Muscle layer of duodenum (tissue), 2 donors: ENCODE measurements around the gene ADSS1.

Experiments
- H3K27ac ChIP-seq: one replicate; pipeline ENCODE4 v1.7.0; 2013; ENCODE audit warnings: mild to moderate bottlenecking, low read length
- H3K27me3 ChIP-seq: one replicate; pipeline ENCODE4 v1.7.0; 2013; ENCODE audit warnings: low read depth, mild to moderate bottlenecking, control low read depth, low read length
- H3K36me3 ChIP-seq, 2 donors: one replicate each; pipeline ENCODE4 v1.7.0; 2013; ENCODE audit warnings: low read length in 2 of 2, control low read depth in 1 of 2, mild to moderate bottlenecking in 1 of 2; ENCODE audit not compliant: insufficient read depth in 2 of 2, control insufficient read depth in 1 of 2
- H3K4me1 ChIP-seq, 2 donors: one replicate each; pipeline ENCODE4 v1.7.0; 2013; ENCODE audit warnings: low read length in 2 of 2, mild to moderate bottlenecking in 2 of 2, control low read depth in 1 of 2, moderate library complexity in 1 of 2; ENCODE audit not compliant: insufficient read depth in 2 of 2, control insufficient read depth in 1 of 2
- H3K4me3 ChIP-seq, 2 donors: one replicate each; pipeline ENCODE4 v1.7.0; 2013; ENCODE audit warnings: low read length in 2 of 2, low read depth in 1 of 2, mild to moderate bottlenecking in 1 of 2
- H3K9me3 ChIP-seq, 2 donors: one replicate each; pipeline ENCODE4 v1.7.0; 2013; ENCODE audit warnings: low read length in 2 of 2, control low read depth in 1 of 2, mild to moderate bottlenecking in 1 of 2; ENCODE audit not compliant: control insufficient read depth in 1 of 2
- donor health status: healthy.

The ADSS1 gene

GRCh38 chr14:104732931-104733681, 9.1 kb downstream of the ADSS1 start:
- H3K27ac ChIP-seq, result no peak overlapping the region
- H3K9me3 ChIP-seq, result no peaks in the 10 kb centered on the region
- H3K36me3 ChIP-seq, result no peaks in the 10 kb centered on the region
- H3K4me3 ChIP-seq, result no peak overlapping the region
- H3K4me1 ChIP-seq, result peaks cover 0 to 16% of the 10 kb centered on the region in 2 donors
- no peaks in the 10 kb centered on the region for H3K27me3 ChIP-seq

DNA sequence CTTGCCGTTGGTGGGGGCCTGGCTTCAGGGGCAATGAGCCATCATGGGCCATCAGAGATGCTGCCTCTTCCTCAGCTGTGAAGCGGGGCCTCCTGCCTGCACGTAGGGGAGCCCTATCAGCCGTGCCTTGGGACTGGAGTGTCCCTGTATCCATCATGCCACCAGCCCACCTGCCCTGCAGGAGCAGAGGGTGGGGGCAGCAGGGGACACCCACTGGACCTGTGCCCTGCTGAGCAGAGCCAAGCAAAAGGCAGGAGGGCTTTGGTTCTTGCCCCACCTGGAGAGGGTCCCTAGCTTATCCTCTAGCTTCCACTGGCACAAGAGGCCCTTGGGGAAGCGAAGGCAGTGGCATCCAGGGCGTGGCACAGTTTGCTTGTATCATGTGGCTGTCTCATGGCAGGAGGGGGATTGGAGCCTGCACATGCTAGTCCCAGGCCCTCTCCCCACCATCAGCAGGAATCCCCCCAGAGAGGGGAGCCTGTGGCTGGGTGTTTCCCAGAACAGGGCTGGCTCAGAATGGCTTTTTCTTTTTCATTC, 10.1 kb downstream of the ADSS1 start:
- Histone ChIP-seq H3K9me3 (no peaks in the 10 kb centered on the region), H3K36me3 (no peaks in the 10 kb centered on the region), H3K27ac (no peak overlapping the region), H3K4me3 (no peak overlapping the region), H3K4me1 (peaks cover 0 to 16% of the 10 kb centered on the region in 2 donors), H3K27me3 (no peaks in the 10 kb centered on the region)

- no peak overlapping the region for H3K27ac ChIP-seq
- H3K27me3 ChIP-seq, result no peaks in the 10 kb centered on the region
- H3K36me3 ChIP-seq, result no peaks in the 10 kb centered on the region
- peaks cover 0 to 16% of the 10 kb centered on the region in 2 donors for H3K4me1 ChIP-seq
- no peak overlapping the region for H3K4me3 ChIP-seq
- no peaks in the 10 kb centered on the region for H3K9me3 ChIP-seq
These were observed 10.6 kb downstream of the ADSS1 start for GRCh38 chr14:104734601-104734990.

DNA sequence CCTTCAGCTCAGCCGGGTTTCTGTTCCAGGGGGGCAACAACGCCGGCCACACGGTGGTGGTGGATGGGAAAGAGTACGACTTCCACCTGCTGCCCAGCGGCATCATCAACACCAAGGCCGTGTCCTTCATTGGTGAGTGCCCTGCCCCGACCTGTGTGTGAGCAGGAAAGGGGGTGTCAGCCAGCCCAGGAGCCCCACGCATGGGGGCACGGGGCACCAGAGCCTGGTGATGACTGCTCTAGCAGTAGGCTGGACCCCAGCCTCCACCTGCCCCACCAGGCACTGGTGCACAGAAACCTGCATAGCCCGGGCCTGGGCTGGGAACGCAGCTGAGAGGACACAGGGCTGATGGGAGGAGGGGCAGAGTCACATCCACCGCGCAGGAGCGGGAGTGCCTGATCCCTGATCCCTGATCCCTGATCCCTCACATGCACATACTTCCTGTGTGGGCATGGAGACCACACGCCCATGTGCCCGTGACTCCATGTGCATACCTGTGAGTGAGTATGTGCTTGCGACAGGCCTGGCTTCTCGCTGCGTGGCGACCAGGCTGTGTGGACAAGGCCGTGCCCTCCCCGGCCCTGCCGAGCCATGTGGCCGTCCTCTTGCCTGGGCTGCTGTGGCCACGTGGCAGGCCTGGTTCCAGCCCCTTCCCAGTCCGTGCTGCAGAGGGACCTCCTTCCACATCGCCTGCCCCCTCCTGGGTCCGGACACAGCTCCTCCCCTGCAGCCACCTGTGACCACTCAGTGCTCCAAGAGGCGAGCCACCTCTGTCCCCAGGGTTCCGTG, 11.2 kb downstream of the ADSS1 start:
- H3K27me3 ChIP-seq, result no peaks in the 10 kb centered on the region
- H3K4me3 ChIP-seq, result no peak overlapping the region
- H3K27ac ChIP-seq, result no peak overlapping the region
- H3K9me3 ChIP-seq, result no peaks in the 10 kb centered on the region
- H3K36me3 ChIP-seq, result peaks cover 0 to 2% of the 10 kb centered on the region in 2 donors
- H3K4me1 ChIP-seq, result peaks cover 0 to 16% of the 10 kb centered on the region in 2 donors

- H3K36me3 ChIP-seq, result peaks cover 0 to 10% of the 10 kb centered on the region in 2 donors
- no peaks in the 10 kb centered on the region for H3K27me3 ChIP-seq
- H3K9me3 ChIP-seq, result no peaks in the 10 kb centered on the region
- peaks cover 0 to 16% of the 10 kb centered on the region in 2 donors for H3K4me1 ChIP-seq
- peak overlapping the region; percentile 23 for H3K27ac ChIP-seq
- H3K4me3 ChIP-seq, result no peak overlapping the region
These were observed 12.0 kb downstream of the ADSS1 start for GRCh38 chr14:104735830-104736642.

DNA sequence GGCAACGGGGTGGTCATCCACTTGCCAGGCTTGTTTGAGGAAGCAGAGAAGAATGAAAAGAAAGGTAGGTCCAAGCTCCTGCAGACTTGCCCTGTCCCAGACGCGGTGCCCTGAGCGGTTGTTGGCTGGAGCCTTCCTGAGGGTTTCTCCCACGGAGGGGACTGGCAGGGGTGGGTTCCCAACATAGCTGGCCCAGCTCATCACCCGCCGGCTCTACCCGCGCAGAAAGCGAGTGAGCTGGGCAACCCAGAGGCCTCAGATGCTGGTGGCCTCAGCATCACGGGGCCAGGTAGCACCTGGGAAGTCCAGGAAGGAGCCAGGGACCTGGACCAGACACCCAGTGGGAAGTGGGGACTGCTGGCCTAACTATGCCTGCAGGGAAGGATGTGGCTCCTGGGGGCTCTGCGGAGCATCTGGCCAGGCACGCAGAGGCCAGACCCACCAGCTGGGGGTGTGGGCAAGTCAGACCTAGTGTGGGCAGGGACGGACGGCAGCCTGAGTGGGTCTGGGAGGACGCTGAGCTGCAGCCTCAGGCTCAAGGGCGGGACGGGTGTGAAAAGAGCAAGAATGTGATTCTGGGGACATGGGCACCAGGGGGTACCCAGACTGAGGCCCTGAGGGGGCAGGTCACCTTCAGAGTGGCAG, 14.5 kb downstream of the ADSS1 start:
- Histone ChIP-seq H3K36me3 (peaks cover 0 to 12% of the 10 kb centered on the region in 2 donors), H3K27me3 (no peaks in the 10 kb centered on the region), H3K27ac (no peak overlapping the region)

DNA sequence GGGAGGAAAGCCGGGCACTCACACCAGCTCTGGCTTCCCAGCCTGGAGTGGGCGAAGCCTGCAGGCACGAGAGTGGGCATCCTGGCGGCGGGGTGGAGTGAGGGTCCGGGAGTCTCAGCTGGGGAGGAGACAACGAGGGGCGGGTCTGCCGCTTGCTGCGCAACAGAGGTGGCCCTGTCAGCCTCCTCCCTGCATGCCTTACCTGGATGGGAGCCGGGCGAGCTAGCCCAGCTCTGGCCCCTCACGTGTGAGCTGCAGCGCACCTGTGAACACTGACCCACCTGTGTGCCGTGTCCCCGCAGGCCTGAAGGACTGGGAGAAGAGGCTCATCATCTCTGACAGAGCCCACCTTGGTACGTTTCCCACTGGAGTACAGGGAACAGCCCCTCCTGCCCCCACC, 15.0 kb downstream of the ADSS1 start:
- Histone ChIP-seq H3K4me3 (no peak overlapping the region), H3K36me3 (peaks cover 0 to 12% of the 10 kb centered on the region in 2 donors), H3K27me3 (no peaks in the 10 kb centered on the region), H3K4me1 (peaks cover 0 to 16% of the 10 kb centered on the region in 2 donors), H3K27ac (no peak overlapping the region), H3K9me3 (no peaks in the 10 kb centered on the region)

More for the DNA sequence above, 14.5 kb downstream of the ADSS1 start:
- no peak overlapping the region for H3K4me3 ChIP-seq
- H3K4me1 ChIP-seq, result peaks cover 0 to 16% of the 10 kb centered on the region in 2 donors
- no peaks in the 10 kb centered on the region for H3K9me3 ChIP-seq

GRCh38 chr14:104739546-104740516, 15.8 kb downstream of the ADSS1 start:
- Histone ChIP-seq H3K36me3 (peaks cover 0 to 12% of the 10 kb centered on the region in 2 donors), H3K9me3 (no peaks in the 10 kb centered on the region), H3K4me3 (no peak overlapping the region), H3K27ac (no peak overlapping the region), H3K4me1 (peaks cover 0 to 16% of the 10 kb centered on the region in 2 donors), H3K27me3 (no peaks in the 10 kb centered on the region)

GRCh38 chr14:104741108-104741802, 17.2 kb downstream of the ADSS1 start:
- no peaks in the 10 kb centered on the region for H3K27me3 ChIP-seq
- no peaks in the 10 kb centered on the region for H3K9me3 ChIP-seq
- no peak overlapping the region for H3K4me3 ChIP-seq
- H3K4me1 ChIP-seq, result peaks cover 0 to 5% of the 10 kb centered on the region in 2 donors
- no peak overlapping the region for H3K27ac ChIP-seq
- peaks cover 0 to 12% of the 10 kb centered on the region in 2 donors for H3K36me3 ChIP-seq
